Left ventricle myocardium superior (tissue), 1 donor: Measurements from ENCODE around the gene CSPG4. TPM values are rescaled to one million over a fixed set of nuclear protein-coding genes. Genes with fewer than 3 reads are reported as not detected.

Source experiments
- ATAC-seq: fragments of 200-7000 bp; cut with Tn5 transposase; one replicate; pipeline ENCODE4 v1.9.1; 2020; ENCODE audit warnings: mild to moderate bottlenecking, moderate library complexity
- DNase-seq: peaks from one replicate; pipeline ENCODE4 v3.0.0-alpha.2; 2020
- intact Hi-C: fragments of 100-400 bp; cut with micrococcal nuclease; formaldehyde crosslinking; loops from one replicate; pipeline ENCODE4 v1.11.0; 2022
- total RNA-seq: library from RNA; stranded (reverse); fragmentation: NEBNext Ultra II Directional; extraction: Animal tissue kit (Norgen Biotek cat#: 25700); gene quantifications from one replicate; pipeline ENCODE4 v1.2.1, GENCODE V29; 2021
- donor health status: DM: no; HTN: yes; CAD: no; lungs with severe emphysema.

CSPG4 gene
- total RNA-seq, 1 donor from 2014 or later = 5.2 TPM

DNA sequence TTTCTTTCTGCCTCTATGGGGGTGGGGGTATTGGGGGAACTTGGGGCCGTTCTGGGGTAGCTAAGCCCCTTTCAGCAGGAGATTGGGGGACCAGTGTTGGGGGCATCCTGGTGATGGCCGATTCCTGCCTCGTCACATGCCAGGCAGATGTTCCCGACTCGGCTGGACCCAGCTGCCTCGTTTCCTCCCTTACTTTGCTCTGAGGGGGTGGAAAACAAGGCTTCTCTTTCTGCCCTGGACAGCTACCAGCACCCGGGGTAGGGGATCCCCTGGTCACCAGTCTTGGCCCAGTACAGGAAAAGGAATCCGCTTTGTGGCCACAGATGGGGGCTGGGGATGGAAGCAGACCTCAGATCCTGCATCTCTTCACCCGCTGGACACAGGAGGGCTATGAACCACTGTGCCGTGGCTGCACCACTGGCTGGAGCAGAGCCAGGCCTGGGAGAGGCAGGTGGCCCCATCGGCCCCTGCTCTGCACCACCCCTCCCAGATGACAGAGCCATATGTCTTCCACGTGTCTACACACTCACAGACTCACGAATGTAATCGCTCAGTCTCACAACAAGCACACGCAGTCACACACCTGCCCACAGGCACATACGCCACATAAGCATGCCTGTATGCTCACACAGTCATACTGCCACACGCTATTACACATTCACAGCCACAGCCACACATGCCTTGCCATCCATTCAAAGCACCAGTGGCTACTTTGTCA lies 52.6 kb downstream of the CSPG4 start:
- intact Hi-C loops = no loop called here
- DNase-seq = no peak

DNA sequence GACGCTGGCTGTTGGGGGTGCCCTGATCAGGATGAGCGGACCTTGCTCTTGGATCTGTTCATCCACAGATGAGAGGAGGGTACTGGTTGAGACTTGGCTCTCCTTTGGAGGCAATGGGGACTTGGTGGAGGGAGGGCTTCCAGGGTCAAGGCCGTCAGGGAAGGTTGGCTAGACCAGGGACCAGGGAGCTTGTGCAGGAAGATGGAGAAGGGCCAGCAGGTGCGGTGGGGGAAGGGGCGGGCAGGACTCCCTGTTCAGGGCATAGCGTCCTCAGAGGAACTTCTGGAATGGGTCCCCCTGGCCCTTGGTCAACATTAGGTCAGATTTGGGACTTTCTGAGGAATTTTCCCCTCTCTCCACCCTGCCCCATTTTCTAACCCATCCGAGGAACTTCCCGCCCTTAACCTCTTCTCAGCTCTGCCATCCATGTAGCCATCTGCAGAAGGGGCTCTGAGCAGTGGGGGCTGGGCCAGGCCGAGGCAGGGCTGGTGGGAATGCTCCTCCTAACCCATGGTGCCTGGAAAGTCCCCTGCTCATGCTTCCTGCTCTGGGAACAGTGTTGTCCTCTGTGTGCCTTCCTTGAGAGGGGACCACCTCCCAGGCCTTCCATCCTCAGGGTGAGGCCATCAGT lies 53.4 kb downstream of the CSPG4 start:
- intact Hi-C loops = no loop called here
- no peak for ATAC-seq
- DNase-seq = no peak

More for the DNA sequence above, 52.6 kb downstream of the CSPG4 start:
- ATAC-seq = no peak

DNA sequence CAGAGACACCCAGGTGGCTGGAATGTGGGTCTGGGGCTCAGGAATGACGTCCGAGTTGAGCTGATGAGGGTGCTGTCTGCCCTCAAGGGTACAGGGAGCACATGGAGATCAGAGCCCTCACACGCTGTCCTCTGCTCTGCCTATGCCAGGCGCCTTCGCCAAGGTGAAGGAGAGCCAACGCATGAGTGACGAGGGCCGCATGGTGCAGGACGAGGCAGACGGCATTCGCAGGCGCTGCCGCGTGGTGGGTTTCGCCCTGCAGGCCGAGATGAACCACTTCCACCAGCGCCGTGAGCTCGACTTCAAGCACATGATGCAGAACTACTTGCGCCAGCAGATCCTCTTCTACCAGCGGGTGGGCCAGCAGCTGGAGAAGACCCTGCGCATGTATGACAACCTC lies 55.8 kb downstream of the CSPG4 start:
- intact Hi-C loops = no loop called here
- no peak for ATAC-seq
- no peak for DNase-seq

DNA sequence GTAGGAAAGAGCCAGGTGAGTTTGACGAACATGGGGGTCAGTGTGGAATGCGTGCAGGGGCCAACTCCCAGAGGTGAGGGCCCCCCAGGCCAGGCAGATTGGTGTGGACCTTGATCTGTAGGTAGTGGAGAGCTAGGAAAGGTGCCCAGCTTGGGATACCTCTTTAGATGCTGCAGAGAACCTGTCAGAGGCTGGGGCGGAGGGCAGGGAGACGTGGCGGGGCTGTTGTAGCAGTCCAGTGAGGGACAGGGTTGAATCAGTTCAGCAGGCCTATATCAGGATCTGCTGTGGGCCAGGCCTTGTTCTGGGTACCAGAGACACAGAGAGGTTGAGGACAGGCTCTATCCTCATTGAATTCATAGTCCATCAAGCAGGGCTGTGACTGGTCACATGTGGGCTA lies 56.3 kb downstream of the CSPG4 start:
- ATAC-seq (no peak), DNase-seq (no peak)
- intact Hi-C loops = no loop called here

DNA sequence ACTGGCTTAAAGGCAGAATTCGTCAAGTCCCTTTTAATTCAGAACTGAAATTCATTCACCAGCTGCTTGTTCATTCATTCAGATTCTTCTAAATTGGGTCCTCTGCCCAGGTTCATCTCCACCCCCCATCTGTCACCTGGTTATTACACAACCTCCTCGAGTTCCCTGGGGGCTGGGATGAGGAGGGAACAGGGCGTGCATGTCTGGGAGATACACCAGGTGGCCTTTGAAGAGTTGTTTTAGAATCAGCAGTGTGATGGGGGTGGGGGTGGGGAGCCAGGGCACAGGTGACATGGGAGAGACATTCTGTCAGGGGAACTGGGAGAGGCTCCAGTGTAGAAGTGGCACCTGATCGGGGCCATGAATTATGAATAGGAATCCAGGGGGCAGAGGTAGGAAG lies 56.7 kb downstream of the CSPG4 start:
- no peak for ATAC-seq
- intact Hi-C loops = no loop called here
- DNase-seq = no peak

DNA sequence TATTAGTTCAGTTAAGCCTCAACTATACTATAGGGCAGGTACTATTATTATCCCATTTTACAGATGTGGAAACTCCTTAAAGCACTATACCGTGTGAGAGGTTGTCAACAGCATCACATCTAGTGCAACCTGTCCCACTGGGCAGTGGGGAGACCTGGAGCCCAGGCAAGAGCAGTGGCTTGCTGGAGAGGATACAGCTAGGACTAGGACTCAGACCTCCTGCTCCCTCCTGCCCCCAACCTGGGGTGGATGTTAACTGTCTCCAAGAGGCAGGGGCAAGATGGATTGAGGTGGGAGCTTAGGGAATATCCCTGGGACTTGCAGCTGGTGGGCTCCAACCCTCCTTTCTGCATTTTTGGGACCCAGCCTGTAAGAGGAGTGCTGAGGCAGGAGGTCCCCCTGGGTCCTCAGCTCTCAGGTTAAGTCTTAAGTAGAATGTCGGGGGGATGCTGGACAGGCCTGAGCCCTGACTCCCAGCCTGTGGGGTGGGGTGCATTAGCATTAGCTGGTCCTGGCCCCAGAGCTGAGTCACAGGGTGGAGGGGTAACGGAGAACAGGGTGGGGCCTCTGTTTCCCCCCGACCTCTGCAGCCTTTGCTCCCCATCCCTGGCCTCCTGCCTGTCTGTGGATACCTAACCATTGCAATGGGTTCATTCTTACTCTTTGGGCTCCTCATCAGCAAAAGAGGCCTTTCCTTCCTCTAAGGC lies 58.3 kb downstream of the CSPG4 start:
- DNase-seq = no peak
- intact Hi-C loops = no loop called here

DNA sequence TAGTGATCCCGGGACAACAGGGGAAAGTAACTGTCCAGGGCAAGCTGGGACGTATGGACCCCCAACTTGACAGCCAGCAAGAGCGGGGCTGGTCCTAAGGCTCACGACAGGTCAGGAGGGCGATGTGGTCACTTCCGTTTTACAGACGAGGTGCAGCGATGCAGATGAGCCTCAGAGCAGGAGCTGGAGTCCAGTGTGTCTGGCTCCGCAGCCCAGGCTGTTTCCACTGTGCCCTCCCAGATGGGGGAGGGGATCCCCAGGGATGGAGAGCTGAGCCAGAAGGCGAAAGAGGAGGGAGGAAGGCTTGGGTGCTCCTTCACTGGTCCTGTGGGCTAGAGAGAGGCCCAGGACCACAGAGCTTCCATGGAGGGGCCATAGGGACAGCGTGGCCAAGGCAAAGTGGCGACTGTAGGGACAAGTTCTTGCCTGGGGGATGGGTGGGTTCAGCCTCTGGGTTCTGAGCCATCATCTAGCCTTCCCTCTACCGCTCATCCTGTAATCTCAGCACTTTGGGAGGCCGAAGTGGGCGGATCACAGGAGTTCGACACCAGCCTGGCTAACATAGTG lies 59.2 kb downstream of the CSPG4 start:
- intact Hi-C loops = no loop called here
- no peak for ATAC-seq
- DNase-seq = peak; percentile 15

More for the DNA sequence above, 58.3 kb downstream of the CSPG4 start:
- no peak for ATAC-seq

DNA sequence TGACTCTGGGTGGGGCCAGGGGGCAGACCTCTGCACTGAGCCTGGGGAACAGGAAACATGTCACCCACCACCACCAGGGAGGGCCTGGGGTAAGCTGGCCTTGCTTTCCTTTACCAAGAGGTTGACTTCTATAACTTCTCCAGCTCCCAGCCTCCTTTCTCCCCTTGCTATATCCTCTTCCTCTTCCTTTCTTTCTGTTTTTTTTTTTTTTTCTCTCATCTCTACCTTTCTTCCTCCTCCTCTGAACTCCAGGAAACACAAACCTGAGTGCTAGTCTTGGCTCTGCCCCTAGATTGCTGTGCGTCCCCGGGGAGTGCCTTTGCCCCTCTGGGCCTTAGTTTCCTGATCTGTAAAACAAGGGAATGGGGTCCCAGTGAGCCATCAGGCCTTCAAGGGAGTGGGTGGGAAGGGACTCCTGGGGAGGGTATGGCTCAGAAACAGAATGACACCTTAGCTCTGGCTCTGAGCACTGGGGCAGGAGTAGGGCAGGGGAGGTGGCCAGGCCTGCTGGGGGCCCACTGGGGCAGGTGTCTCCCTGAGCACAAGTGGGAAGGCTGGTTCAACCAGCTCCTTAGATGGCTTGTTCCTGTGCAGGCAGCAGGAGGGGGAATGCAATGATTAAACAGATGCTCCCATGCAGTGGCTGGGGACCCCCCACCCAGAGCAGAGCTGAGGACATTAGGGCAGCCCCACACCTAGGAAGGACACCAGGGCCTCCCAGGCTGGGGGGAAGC lies 60.7 kb downstream of the CSPG4 start:
- no peak for DNase-seq
- intact Hi-C loops = no loop called here
- ATAC-seq = no peak

DNA sequence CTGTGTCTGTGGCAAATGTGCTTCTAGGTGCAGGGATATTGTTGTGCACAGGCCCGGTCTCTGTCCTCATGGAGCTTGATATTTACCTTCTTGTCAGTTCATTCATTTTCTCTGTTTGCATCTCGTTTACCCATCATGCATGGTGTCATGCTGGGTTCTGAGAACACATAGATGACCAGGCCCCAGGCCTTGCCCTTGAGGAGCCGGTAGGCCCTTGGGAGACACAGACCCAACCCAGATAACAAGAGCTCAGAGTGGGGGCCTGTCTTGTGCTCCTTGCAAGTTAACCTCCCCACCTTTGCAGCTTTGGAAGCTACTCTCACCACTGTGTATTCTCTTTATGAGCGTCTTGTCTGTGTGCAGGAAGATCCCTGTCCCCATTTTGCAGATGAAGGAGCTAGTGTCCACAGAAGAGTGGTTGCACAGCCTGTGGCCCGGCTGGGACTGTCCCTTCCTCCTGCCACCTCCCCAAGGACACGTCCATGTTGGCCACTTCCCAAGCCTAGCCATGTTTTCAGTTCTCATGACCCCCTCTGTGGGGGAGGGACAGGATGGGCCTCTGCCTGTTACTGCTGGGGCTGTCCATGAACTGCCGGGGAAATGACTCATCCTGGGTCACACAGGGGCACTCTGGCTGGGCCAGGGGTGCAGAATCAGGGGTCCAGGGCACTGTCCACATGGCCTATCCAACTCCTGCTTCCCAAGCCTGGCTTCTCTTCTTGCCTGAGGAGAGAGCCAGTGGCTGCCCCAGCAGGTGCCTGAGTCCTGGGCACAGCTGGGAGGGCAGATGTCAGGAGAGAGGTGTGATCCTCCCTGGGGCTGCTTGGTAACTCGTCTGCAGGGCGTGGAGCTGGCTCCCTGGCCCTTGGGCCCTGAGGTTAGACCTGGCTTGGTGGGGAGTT lies 61.5 kb downstream of the CSPG4 start:
- DNase-seq = peak; percentile 72
- intact Hi-C loops = no loop called here
- ATAC-seq = peak; percentile 8

DNA sequence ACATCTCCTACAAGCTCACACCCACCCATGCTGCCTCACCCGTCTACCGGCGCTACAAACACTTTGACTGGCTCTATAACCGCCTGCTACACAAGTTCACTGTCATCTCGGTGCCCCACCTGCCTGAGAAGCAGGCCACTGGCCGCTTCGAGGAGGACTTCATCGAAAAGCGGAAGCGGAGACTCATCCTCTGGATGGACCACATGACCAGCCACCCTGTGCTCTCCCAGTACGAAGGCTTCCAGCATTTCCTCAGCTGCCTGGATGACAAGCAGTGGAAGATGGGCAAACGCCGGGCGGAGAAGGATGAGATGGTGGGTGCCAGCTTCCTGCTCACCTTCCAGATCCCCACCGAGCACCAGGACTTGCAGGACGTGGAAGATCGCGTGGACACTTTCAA lies 62.8 kb downstream of the CSPG4 start:
- ATAC-seq = no peak
- intact Hi-C loops = no loop called here
- no peak for DNase-seq

DNA sequence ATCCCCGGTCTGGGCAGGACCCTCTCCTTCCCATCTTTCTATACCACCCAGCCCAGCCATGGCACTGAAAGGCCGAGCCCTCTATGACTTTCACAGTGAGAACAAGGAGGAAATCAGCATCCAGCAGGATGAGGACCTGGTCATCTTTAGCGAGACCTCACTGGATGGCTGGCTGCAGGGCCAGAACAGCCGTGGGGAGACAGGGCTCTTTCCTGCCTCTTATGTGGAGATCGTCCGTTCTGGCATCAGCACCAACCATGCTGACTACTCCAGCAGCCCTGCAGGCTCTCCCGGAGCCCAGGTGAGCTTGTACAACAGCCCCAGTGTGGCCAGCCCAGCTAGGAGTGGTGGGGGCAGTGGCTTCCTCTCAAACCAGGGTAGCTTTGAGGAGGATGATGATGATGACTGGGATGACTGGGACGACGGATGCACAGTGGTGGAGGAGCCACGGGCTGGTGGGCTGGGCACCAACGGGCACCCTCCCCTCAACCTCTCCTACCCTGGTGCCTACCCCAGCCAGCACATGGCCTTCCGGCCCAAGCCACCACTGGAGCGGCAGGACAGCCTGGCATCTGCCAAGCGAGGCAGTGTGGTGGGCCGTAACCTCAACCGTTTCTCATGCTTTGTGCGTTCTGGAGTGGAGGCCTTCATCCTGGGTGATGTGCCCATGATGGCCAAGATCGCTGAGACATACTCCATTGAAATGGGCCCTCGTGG lies 63.4 kb downstream of the CSPG4 start:
- ATAC-seq (no peak), DNase-seq (no peak)
- intact Hi-C loops = no loop called here

DNA sequence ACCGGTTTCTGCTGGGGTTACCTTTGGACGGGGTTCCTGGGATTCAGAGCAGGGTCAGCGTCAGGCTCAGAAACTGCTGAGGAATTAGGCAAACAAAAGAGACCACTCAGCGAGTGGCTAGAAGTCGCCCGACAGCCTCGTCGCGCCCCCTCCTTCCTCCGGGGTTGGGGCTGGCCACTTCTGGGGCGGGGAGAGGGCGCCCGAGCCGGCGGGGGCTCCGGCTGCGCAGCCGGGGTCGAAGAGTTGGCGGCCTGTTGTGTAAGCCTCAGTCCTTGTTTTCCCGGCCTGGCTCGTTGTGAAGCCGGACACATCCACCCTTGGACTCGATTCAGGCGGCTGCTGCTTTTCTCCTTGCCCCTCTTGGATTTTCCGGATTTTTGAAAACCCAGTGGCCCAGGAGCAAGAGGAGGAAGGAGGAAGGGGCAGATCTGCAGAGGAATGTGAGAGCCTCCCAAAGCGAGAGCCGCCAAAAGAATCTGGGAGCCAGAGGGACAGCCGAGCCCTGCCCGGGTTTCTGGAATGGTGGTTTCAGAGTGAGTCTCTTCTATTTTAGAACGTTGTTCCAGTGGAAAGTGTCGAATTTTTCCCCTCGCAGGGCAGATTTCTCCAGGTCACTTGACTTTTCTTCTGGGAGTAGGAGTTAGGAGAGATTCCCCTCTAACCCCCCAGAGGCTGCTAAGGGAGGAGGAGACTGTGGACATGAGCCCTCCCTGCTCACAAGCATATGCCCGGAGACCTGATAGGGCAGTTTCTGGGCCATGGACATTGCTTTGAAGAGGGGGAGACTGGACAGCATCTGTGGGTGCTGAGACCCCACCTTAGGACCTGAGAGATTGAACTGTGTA lies 64.3 kb downstream of the CSPG4 start:
- peak; percentile 58 for DNase-seq
- intact Hi-C loops = no loop called here
- peak; percentile 47 for ATAC-seq

DNA sequence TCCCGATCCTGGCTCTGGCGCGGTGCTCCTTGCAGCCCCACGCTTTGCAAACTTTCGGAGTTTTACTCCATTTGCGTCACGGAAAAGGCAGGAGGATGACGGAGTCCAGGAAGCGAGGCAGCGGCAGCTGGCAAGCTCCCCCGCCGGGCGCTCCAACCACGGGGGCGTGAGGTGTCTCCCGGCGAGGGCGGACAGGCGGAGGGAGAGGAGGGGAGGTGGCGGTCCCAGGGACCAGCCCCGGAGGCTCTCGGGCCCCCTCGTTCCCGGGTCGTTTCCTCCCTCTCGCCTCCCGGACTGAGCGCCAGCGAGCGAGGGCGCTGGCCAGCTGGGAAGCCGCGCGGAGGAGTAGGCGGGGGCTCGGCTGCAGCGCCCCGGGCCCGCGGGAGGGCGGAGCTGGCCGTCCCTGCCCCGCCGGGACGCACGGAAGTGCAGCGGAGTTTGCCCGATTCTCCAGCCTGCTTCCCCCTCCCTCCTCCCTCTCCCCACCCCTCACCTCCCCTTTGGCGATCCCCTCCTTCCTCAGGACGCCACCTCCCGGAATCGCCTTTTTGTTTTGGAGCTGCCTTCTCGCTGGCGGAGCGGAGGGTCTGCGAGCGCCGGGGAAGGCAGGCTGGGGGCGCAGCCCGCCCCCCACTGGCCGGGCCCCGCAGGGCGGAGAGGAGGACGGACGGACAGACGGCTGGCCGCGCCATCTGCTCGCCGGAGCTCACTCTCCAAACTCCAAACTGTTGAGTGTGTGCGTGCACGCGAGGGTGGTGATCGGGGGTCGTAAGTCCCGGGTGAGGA lies 65.1 kb downstream of the CSPG4 start, which contains the start of gene SNX33:
SNX33 (plus strand) TSS at position 543 of the 786 bp plus-strand sequence. CDS start 1,191 bp downstream, outside the sequence.
- peak; percentile 89 for ATAC-seq
- DNase-seq = peak; percentile 90
- intact Hi-C loops = no loop called here

DNA sequence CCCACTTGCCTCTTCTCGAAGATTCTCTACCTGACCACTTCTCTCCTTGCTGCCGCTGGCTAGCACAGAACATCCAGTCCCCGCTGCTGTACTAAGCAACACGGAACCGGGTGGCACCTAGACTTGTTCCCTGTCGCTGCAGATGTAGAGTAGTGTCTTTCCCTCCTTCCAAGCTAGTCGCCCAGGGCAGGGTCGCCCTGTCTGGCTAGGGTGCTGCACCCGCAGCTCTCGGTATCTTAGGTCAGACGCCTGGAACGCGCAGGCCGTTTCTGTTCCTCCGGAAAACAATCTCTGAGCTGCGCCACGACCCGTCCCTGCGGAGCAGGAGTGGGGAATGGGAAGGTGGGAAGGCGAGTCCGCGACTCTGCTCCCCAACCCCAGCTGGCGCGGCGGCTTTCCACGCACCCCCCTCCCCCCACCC lies 65.7 kb downstream of the CSPG4 start:
- intact Hi-C loops = no loop called here
- peak; percentile 30 for ATAC-seq
- peak; percentile 71 for DNase-seq

DNA sequence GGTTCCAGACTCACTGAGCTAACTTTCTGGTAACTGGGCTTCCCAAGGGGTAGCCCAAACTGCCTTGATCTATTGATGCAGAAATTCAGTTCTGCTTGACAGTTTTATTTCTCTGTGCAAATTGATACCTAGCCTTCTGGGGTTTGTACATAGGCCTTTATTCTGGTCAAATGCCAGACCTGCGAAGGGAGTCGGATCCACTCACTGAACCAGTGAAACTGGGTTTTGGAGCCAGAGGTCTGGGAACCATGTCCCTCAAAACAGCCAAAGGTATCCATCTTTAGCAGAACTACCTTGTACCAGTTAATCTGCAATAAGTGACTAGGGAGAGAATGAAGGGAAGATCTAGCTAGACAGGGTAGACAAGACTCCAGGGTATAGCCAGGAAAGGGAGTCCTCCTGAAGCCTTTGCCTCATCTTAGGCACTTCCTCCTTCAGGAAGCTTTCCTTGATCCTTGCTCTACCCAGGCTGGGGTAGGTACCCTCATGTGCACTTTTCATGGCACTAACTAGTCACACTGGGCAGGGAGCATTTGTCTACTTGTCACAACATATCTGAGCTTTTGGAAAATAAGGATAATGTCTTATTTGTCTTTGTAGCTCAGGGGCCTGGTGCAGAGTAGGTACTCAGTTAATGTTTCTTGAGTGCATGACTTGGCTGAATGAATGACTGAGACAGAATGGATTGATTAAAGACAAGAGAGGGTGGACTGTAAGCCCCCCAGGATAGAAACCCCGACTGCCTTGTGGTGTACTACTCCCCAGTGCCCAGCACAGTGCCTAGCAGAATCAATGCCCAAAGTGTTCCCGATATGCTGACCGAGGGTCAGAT lies 66.3 kb downstream of the CSPG4 start:
- no peak for ATAC-seq
- DNase-seq = no peak
- intact Hi-C loops = no loop called here
